Measurements from ENCODE around the gene TRAP1.

Gene TRAP1

DNA sequence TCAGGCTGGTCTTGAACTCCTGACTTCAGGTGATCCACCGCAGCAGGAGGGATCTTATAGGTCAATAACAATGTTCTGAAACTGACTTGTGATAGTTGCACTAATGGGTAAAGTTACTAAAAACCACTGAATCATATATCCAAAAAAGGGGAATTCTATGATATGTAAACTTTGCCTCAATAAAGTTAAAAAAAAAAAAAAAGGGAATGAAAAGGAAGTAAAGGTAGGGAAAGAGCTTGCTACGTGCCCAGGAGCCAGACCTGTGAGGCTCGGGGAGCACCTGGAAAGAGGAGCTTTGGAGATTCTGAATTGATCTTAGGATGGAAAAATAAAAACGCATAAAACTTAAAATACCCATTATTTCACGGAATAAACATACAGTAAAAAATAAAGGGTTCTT, 20.8 kb upstream of the TRAP1 start:
- no peaks in the 10 kb centered on the region for H3K27me3 ChIP-seq (ENCODE audit: insufficient read depth, low read depth)
- H4K20me1 ChIP-seq (ENCODE audit: insufficient read depth): no peaks in the 10 kb centered on the region
- H3K9ac ChIP-seq: no peak overlapping the region
- no peak overlapping the region for H3K4me3 ChIP-seq (IDR thresholded peaks at IDR 0.05; ENCODE audit: insufficient read depth, low read depth, low read length)
- no peaks in the 10 kb centered on the region for H3K79me2 ChIP-seq (ENCODE audit: insufficient read depth, low read depth)
- H3K27ac ChIP-seq: no peak overlapping the region
- peaks cover 7% of the 10 kb centered on the region; the same call in 1 of the 2 replicates for H3K36me3 ChIP-seq (ENCODE audit: insufficient read depth)
- H3K4me1 ChIP-seq (ENCODE audit: low read depth, poor library complexity, severe bottlenecking): no peaks in the 10 kb centered on the region
- H3K4me2 ChIP-seq: no peak overlapping the region
- TF ChIP-seq, protein P1, sequence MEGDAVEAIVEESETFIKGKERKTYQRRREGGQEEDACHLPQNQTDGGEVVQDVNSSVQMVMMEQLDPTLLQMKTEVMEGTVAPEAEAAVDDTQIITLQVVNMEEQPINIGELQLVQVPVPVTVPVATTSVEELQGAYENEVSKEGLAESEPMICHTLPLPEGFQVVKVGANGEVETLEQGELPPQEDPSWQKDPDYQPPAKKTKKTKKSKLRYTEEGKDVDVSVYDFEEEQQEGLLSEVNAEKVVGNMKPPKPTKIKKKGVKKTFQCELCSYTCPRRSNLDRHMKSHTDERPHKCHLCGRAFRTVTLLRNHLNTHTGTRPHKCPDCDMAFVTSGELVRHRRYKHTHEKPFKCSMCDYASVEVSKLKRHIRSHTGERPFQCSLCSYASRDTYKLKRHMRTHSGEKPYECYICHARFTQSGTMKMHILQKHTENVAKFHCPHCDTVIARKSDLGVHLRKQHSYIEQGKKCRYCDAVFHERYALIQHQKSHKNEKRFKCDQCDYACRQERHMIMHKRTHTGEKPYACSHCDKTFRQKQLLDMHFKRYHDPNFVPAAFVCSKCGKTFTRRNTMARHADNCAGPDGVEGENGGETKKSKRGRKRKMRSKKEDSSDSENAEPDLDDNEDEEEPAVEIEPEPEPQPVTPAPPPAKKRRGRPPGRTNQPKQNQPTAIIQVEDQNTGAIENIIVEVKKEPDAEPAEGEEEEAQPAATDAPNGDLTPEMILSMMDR (conservative IDR thresholded peaks at IDR 0.05; ENCODE audit: low read depth, low read length): no peak
- no peak overlapping the region for H2AFZ ChIP-seq (ENCODE audit: low read depth)

DNA sequence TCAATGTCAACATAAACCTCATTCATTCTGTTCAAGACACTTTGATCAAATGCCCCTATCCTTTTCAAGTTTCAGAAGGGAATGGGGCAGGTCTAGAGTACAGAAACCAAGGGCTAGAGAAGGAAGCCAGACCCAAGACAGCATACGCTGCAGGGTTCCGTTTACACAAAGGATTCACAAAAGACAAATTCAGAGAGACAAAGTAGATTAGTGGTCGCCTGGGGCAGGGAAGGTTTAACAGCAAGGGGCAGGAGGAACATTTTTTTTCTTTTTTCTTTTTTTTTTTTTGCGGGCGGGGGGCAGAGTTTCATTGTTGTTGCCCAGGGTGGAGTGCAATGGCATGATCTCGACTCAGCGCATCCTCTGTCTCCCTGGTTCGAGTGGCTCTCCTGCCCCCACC, 19.9 kb upstream of the TRAP1 start:
- Histone ChIP-seq H3K4me2 (no peak overlapping the region), H3K9ac (no peak overlapping the region), H2AFZ (ENCODE audit: low read depth) (no peak overlapping the region), H3K4me1 (ENCODE audit: low read depth, poor library complexity, severe bottlenecking) (no peaks in the 10 kb centered on the region), H3K79me2 (ENCODE audit: insufficient read depth, low read depth) (no peaks in the 10 kb centered on the region; the same call in 1 of the 2 replicates), H4K20me1 (ENCODE audit: insufficient read depth) (no peaks in the 10 kb centered on the region), H3K36me3 (ENCODE audit: insufficient read depth) (peaks cover 7% of the 10 kb centered on the region; the same call in 1 of the 2 replicates), H3K27ac (no peak overlapping the region), H3K27me3 (ENCODE audit: insufficient read depth, low read depth) (no peaks in the 10 kb centered on the region), H3K4me3 (IDR thresholded peaks at IDR 0.05; ENCODE audit: insufficient read depth, low read depth, low read length) (no peak overlapping the region)
- TF ChIP-seq, protein P1 (conservative IDR thresholded peaks at IDR 0.05; ENCODE audit: low read depth, low read length): no peak

DNA sequence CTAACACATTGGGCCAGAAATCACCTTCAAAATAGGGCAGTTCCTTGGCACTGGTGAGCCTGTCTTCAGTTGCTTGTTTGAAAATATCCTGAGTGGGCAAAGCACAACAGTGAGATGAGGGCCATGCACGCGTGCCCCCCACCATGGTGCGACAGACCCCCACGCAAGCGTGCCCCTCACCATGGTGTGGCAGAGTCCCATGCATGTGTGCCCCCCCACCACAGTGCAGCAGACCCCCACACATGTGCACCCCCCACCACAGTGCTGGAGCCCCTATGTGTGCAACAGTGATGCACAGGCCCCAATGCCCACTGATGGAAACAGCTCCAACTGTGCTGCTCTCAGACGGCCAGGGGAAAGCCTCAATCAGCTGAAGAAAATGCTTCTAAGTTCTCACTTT, 18.8 kb upstream of the TRAP1 start:
- no peaks in the 10 kb centered on the region; the same call in 1 of the 2 replicates for H3K79me2 ChIP-seq (ENCODE audit: insufficient read depth, low read depth)
- H3K4me1 ChIP-seq (ENCODE audit: low read depth, poor library complexity, severe bottlenecking): no peaks in the 10 kb centered on the region
- H3K27me3 ChIP-seq (ENCODE audit: insufficient read depth, low read depth): no peaks in the 10 kb centered on the region
- no peak overlapping the region for H3K4me3 ChIP-seq (IDR thresholded peaks at IDR 0.05; ENCODE audit: insufficient read depth, low read depth, low read length)
- H3K9ac ChIP-seq: no peak overlapping the region
- no peak overlapping the region for H3K4me2 ChIP-seq
- no peaks in the 10 kb centered on the region for H4K20me1 ChIP-seq (ENCODE audit: insufficient read depth)
- H3K36me3 ChIP-seq (ENCODE audit: insufficient read depth): peaks cover 7% of the 10 kb centered on the region; the same call in 1 of the 2 replicates
- no peak overlapping the region for H3K27ac ChIP-seq
- H2AFZ ChIP-seq (ENCODE audit: low read depth): no peak overlapping the region
- TF ChIP-seq, protein P1 (conservative IDR thresholded peaks at IDR 0.05; ENCODE audit: low read depth, low read length): no peak

DNA sequence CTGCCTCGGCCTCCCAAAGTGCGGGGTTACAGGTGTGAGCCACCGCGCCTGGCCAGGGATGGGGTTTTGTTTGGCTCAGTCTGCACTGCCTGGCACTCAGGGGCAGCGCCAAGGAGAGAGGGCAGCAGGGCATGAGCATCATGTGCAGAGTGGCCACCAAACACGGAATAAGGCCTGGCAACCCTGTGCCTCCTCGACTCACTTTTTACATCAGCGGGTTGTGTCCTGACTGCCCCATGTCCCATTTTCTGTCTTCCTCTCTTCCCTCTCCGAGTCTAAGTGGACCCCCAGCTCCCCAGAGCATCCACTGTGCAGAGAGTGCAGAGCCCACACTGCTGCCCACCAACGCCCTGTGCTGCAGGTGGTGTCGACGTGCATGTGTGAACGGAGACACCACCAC, 18.2 kb upstream of the TRAP1 start:
- Histone ChIP-seq H2AFZ (ENCODE audit: low read depth) (no peak overlapping the region), H3K9ac (no peak overlapping the region), H3K36me3 (ENCODE audit: insufficient read depth) (peaks cover 8% of the 10 kb centered on the region; the same call in 1 of the 2 replicates), H3K27me3 (ENCODE audit: insufficient read depth, low read depth) (no peaks in the 10 kb centered on the region), H3K79me2 (ENCODE audit: insufficient read depth, low read depth) (no peaks in the 10 kb centered on the region; the same call in 1 of the 2 replicates), H3K4me2 (no peak overlapping the region), H4K20me1 (ENCODE audit: insufficient read depth) (no peaks in the 10 kb centered on the region), H3K27ac (no peak overlapping the region), H3K4me1 (ENCODE audit: low read depth, poor library complexity, severe bottlenecking) (no peaks in the 10 kb centered on the region), H3K4me3 (IDR thresholded peaks at IDR 0.05; ENCODE audit: insufficient read depth, low read depth, low read length) (no peak overlapping the region)
- TF ChIP-seq, protein P1 (conservative IDR thresholded peaks at IDR 0.05; ENCODE audit: low read depth, low read length): no peak

Measured in KMS-11 (cell line).